GM18873 (cell line): Measurements from ENCODE around the gene UFSP1.
A peak's percentile ranks its signal among the peaks of the same experiment; 100 is the strongest.
"Not testable (repeated sequence)": the region's sequence is repeated elsewhere in the genome, so short reads cannot be mapped to it uniquely, and the experiment has no call there.

Experiments
- ATAC-seq: cut with Tn5 transposase; IDR thresholded peaks from one replicate; pipeline ENCODE4 v1.9.1; 2021; ENCODE audit warnings: mild to moderate bottlenecking, moderate library complexity, moderate number of reproducible peaks; ENCODE audit not compliant: unreplicated experiment, low FRiP score

Gene UFSP1

GRCh38 chr7:100863406-100863950, 26.0 kb downstream of the UFSP1 start:
- no peak for ATAC-seq

- no peak for ATAC-seq
These were observed 27.9 kb downstream of the UFSP1 start for GRCh38 chr7:100861616-100861985.

- no peak for ATAC-seq
These were observed 28.6 kb downstream of the UFSP1 start for GRCh38 chr7:100860702-100861615.

- ATAC-seq: no peak
These were observed 29.7 kb downstream of the UFSP1 start for GRCh38 chr7:100859856-100860255.

- no peak for ATAC-seq
These were observed 32.6 kb downstream of the UFSP1 start for GRCh38 chr7:100856871-100857282.

DNA sequence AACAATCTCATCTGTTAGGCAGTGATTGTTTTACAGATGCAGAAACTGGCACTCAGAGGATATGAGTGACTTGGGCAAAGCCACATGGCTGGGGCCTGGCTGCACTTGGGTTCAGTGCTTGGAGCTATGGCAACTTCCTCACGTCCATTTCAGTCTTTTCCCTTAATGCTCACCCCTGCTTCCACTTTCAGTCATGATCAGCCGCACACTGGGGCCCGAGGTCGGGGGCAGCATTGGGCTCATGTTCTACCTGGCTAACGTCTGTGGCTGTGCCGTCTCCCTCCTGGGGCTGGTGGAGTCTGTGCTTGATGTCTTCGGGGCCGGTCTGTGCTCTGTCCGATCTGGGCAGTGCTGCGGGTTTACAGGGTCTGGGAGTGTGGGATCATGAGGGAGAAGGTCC, 34.0 kb downstream of the UFSP1 start:
- no peak for ATAC-seq

DNA sequence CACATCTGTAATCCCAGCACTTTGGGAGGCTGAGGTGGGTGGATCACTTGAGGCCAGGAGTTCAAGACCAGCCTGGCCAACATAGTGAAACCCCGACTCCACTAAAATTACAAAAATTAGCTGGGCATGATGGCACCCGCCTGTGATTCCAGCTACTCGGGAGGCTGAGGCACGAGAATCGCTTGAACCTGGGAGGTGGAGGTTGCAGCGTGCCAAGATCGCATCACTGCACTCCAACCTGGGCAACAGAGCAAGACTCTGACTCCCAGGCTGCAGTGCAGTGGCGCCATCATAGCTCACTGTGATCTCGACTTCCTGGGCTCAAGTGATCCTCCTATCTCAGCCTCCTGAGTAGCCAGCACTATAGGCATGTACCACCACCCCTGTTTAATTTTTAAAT, 34.6 kb downstream of the UFSP1 start:
- ATAC-seq: not testable (repeated sequence)

- ATAC-seq: no peak
These were observed 35.2 kb downstream of the UFSP1 start for GRCh38 chr7:100854146-100854895.

DNA sequence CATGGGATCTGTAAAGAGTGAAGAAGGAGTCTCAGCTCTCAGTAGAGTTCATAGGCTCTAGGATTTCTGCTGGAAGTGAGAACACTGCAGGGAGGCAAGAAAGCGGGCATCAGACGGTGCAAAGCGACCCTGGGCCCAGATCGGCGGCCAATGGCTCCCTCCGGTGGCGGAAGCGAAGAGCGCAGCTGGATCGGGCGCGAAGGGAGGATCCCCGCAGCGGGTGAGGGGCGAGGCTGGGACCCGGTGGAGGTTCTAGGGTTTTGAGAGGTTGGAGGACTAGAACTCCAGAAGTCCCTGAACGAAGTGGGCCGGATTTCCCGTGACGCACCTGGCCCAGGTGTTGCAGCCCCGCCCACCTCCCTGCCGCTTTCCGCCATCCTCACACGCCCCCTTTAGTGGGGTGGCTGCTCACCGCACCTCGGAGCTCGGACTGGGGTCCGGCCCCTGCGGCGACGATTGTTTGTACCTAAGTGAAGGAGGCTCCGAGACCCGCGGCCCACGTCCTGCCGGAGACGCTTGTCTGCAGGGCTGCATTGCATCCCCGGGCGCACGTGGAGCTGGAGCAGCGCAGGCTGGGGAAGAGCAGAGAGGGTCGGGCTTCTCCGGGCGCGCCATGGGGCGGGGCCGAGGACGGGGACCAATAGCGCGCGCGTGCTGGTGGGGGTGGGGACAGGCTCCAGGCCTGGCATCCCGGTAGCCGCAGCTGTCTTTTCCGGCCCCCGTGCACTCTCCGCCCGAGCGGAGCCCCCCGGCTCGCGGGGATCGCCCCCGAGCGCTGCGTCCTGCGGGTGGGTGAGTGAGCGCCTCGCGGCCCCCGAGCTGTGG, 37.3 kb downstream of the UFSP1 start, which contains the start of gene SLC12A9:
SLC12A9 (plus strand) TSS at position 666 of the 825 bp plus-strand sequence. CDS start 1,485 bp downstream, outside the sequence.
- ATAC-seq: peak; percentile 68

- ATAC-seq: no peak
These were observed 42.2 kb downstream of the UFSP1 start for GRCh38 chr7:100847360-100847759.

- ATAC-seq: no peak
These were observed 48.9 kb downstream of the UFSP1 start for GRCh38 chr7:100840470-100841100.

GRCh38 chr7:100839361-100839760, 50.2 kb downstream of the UFSP1 start:
- ATAC-seq: no peak
